Measurements from ENCODE around the gene ZNF358. TPM values are rescaled to one million over a fixed set of nuclear protein-coding genes. Genes with fewer than 3 reads are reported as not detected.

ZNF358 gene
- total and polyA plus RNA-seq, 10 donors = 22.8 to 50.5 (median 43.1) TPM

GRCh38 chr19:7505682-7506384 lies 10.1 kb upstream of the ZNF358 start:
- Histone ChIP-seq H3K4me3 (peak overlapping the region in 2 of 8 donors; percentile 7 to 45), H3K4me1 (peaks cover under 1 to 40% (median 17%) of the 10 kb centered on the region in 6 donors), H3K27ac (peak overlapping the region in 2 of 8 donors; percentile 5 to 45), H3K27me3 (replicated peaks in 1 of 7) (peaks cover 0 to 73% (median 14%) of the 10 kb centered on the region in 7 donors), H3K36me3 (no peaks in the 10 kb centered on the region), H3K9me3 (no peaks in the 10 kb centered on the region)
- 2 to 9% (median 6%) methylated on average over 14 to 33 of the region's 33 CpGs for WGBS, 5 donors
- no peak for DNase-seq
- intact Hi-C loops (cut with DNase I; ENCODE audit: low total_unique reads) = no loop called here
- TF ChIP-seq POLR2AphosphoS5 (IDR thresholded peaks at IDR 0.05) = no peak
- no peak for TF ChIP-seq CTCF (IDR thresholded peaks at IDR 0.05 in 8 of 11, conservative IDR thresholded peaks at IDR 0.05 in 3 of 11)
- no peak for TF ChIP-seq POLR2A (IDR thresholded peaks at IDR 0.05)

- TF ChIP-seq POLR2AphosphoS5 (IDR thresholded peaks at IDR 0.05) (peak in 2 of 3 donors; percentile 37 to 50), POLR2A (IDR thresholded peaks at IDR 0.05) (no peak)
- Histone ChIP-seq H3K36me3 (no peaks in the 10 kb centered on the region), H3K4me3 (peak overlapping the region in 2 of 8 donors; percentile 13 to 45), H3K27ac (peak overlapping the region in 2 of 8 donors; percentile 5 to 45), H3K27me3 (replicated peaks in 1 of 7) (peaks cover 0 to 65% (median 7%) of the 10 kb centered on the region in 7 donors), H3K9me3 (no peaks in the 10 kb centered on the region), H3K4me1 (peaks cover 0 to 32% (median 11%) of the 10 kb centered on the region in 6 donors)
- intact Hi-C loops (cut with DNase I; ENCODE audit: low total_unique reads) = no loop called here
- peak; percentile 91 for DNase-seq
- 42 to 58% (median 49%) methylated on average over 19 to 20 of the region's 20 CpGs for WGBS, 5 donors
These were observed 9.2 kb upstream of the ZNF358 start for GRCh38 chr19:7506385-7507328.

GRCh38 chr19:7507884-7508283 lies 8.0 kb upstream of the ZNF358 start:
- Histone ChIP-seq H3K9me3 (no peaks in the 10 kb centered on the region), H3K4me3 (no peak overlapping the region), H3K27me3 (replicated peaks in 1 of 7) (peaks cover 0 to 53% (median 7%) of the 10 kb centered on the region in 7 donors), H3K27ac (no peak overlapping the region), H3K36me3 (no peaks in the 10 kb centered on the region), H3K4me1 (peaks cover 0 to 31% (median 11%) of the 10 kb centered on the region in 6 donors)
- intact Hi-C loops (cut with DNase I; ENCODE audit: low total_unique reads) = no loop called here
- 37 to 55% (median 50%) methylated on average over 11 of the region's 11 CpGs for WGBS, 5 donors
- DNase-seq = peak; percentile 86
- TF ChIP-seq POLR2A (IDR thresholded peaks at IDR 0.05) (no peak), POLR2AphosphoS5 (IDR thresholded peaks at IDR 0.05) (no peak), CTCF (IDR thresholded peaks at IDR 0.05 in 8 of 11, conservative IDR thresholded peaks at IDR 0.05 in 3 of 11) (no peak)

- H3K9me3 ChIP-seq = no peaks in the 10 kb centered on the region
- 14 to 53% (median 38%) methylated on average over 3 of the region's 3 CpGs for WGBS, 5 donors
- DNase-seq = no peak
- H3K27ac ChIP-seq = no peak overlapping the region
- TF ChIP-seq POLR2AphosphoS5 (IDR thresholded peaks at IDR 0.05) (no peak), POLR2A (IDR thresholded peaks at IDR 0.05) (no peak), CTCF (IDR thresholded peaks at IDR 0.05 in 8 of 11, conservative IDR thresholded peaks at IDR 0.05 in 3 of 11) (no peak)
- H3K27me3 ChIP-seq (replicated peaks in 1 of 7) = peaks cover 0 to 35% (median 7%) of the 10 kb centered on the region in 7 donors
- intact Hi-C loops (cut with DNase I; ENCODE audit: low total_unique reads) = no loop called here
- no peaks in the 10 kb centered on the region for H3K36me3 ChIP-seq
- peaks cover 0 to 31% (median 11%) of the 10 kb centered on the region in 6 donors for H3K4me1 ChIP-seq
- H3K4me3 ChIP-seq = no peak overlapping the region
These were observed 6.3 kb upstream of the ZNF358 start for GRCh38 chr19:7509625-7510024.

Data from spleen (tissue), 11 donors.